ENCODE data around the gene PGA5. TPM values are rescaled to one million over a fixed set of nuclear protein-coding genes. Genes with fewer than 3 reads are reported as not detected.
"Not testable (repeated sequence)": the region's sequence is repeated elsewhere in the genome, so short reads cannot be mapped to it uniquely, and the experiment has no call there.

The PGA5 gene
- total RNA-seq, 1 experiment from 2014 or later: not detected

DNA sequence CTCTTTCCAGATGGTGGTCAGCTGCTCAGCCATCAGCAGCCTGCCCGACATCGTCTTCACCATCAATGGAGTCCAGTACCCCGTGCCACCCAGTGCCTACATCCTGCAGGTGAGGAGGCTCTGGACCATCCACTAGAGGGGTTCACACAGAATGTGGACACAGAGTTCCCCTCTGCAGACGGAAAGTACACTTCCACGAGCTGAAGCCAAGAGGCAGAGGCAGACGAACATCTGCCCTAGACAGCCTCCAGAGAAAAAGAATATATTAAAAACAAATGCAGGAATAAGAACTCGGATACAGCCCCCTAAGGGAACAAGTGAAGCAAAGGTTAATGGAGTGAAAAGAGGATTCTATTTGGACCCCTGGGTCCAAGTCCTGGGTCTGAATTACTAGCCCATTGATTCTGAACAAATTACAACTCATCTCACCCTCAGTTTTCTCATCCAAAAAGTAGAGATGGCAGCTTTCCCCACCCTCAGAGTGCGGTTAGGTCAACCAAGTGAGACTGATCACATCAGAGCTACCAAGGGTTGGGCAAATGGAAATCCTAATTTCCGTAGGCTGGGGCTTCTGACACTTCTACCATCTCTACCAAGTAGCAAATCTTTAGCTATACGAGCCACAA lies 29.5 kb upstream of the PGA5 start:
- BruUV-seq (replicated peaks); H3K4me3 ChIP-seq (ENCODE audit: low read depth, low read length, poor library complexity, severe bottlenecking); H3K36me3 ChIP-seq (ENCODE audit: insufficient read depth, low read length, poor library complexity, severe bottlenecking); DNase-seq (ENCODE audit: low spot score); H3K27ac ChIP-seq (ENCODE audit: low read depth, low read length, poor library complexity, severe bottlenecking); POLR2A ChIA-PET (ENCODE audit: low non-redundant PET); CTCF ChIA-PET; H3K9me3 ChIP-seq (ENCODE audit: low read depth, low read length, poor library complexity, severe bottlenecking); intact Hi-C loops (cut with micrococcal nuclease; ENCODE audit: unreplicated experiment); H3K4me1 ChIP-seq (ENCODE audit: insufficient read depth, low read length, poor library complexity, severe bottlenecking); H3K27me3 ChIP-seq (replicated peaks; ENCODE audit: insufficient read depth, low read depth, low read length, poor library complexity): not testable (repeated sequence)

GRCh38 chr11:61212202-61212601 lies 28.8 kb upstream of the PGA5 start:
- H3K4me3 ChIP-seq (ENCODE audit: low read depth, low read length, poor library complexity, severe bottlenecking); CTCF ChIA-PET; POLR2A ChIA-PET (ENCODE audit: low non-redundant PET); H3K9me3 ChIP-seq (ENCODE audit: low read depth, low read length, poor library complexity, severe bottlenecking); H3K27ac ChIP-seq (ENCODE audit: low read depth, low read length, poor library complexity, severe bottlenecking); BruUV-seq (replicated peaks); DNase-seq (ENCODE audit: low spot score); intact Hi-C loops (cut with micrococcal nuclease; ENCODE audit: unreplicated experiment); H3K4me1 ChIP-seq (ENCODE audit: insufficient read depth, low read length, poor library complexity, severe bottlenecking); H3K27me3 ChIP-seq (replicated peaks; ENCODE audit: insufficient read depth, low read depth, low read length, poor library complexity); H3K36me3 ChIP-seq (ENCODE audit: insufficient read depth, low read length, poor library complexity, severe bottlenecking): not testable (repeated sequence)

DNA sequence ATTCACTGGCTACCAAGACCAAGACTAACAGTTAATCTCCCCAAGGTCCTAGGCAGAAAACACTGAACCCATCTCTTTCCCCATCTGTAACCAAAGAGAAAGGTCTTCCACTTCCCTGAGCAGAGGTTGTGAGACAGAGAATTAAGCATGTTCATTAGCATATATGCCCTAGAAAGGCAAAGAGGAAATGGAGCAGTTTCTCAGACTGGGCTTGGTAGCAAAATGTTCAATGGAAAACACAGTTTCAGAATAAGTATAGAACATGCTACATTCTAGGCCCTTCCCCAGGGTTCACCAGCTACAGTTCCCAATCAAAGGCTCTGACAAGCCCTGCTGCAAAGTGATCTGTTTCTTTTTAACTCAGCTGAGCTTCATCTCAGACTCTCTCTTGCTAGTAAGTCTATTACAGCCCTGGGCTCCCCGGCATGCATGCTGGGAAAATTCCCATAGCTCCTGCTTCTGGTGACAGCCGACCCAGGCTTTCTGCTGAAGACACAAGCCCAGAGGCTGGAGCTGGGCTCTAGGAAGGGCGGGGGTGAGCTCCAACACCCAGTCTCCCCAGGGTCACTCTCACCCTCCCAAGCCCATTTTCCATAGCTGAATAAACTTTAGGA lies 27.2 kb upstream of the PGA5 start:
- H3K27me3 ChIP-seq (replicated peaks; ENCODE audit: insufficient read depth, low read depth, low read length, poor library complexity); H3K4me3 ChIP-seq (ENCODE audit: low read depth, low read length, poor library complexity, severe bottlenecking); H3K9me3 ChIP-seq (ENCODE audit: low read depth, low read length, poor library complexity, severe bottlenecking); BruUV-seq (replicated peaks); CTCF ChIA-PET; H3K36me3 ChIP-seq (ENCODE audit: insufficient read depth, low read length, poor library complexity, severe bottlenecking); DNase-seq (ENCODE audit: low spot score); intact Hi-C loops (cut with micrococcal nuclease; ENCODE audit: unreplicated experiment); H3K27ac ChIP-seq (ENCODE audit: low read depth, low read length, poor library complexity, severe bottlenecking); H3K4me1 ChIP-seq (ENCODE audit: insufficient read depth, low read length, poor library complexity, severe bottlenecking); POLR2A ChIA-PET (ENCODE audit: low non-redundant PET): not testable (repeated sequence)

GRCh38 chr11:61218306-61218705 lies 22.7 kb upstream of the PGA5 start:
- DNase-seq (ENCODE audit: low spot score); H3K27ac ChIP-seq (ENCODE audit: low read depth, low read length, poor library complexity, severe bottlenecking); intact Hi-C loops (cut with micrococcal nuclease; ENCODE audit: unreplicated experiment); H3K27me3 ChIP-seq (replicated peaks; ENCODE audit: insufficient read depth, low read depth, low read length, poor library complexity); H3K9me3 ChIP-seq (ENCODE audit: low read depth, low read length, poor library complexity, severe bottlenecking); CTCF ChIA-PET; H3K4me3 ChIP-seq (ENCODE audit: low read depth, low read length, poor library complexity, severe bottlenecking); H3K4me1 ChIP-seq (ENCODE audit: insufficient read depth, low read length, poor library complexity, severe bottlenecking); POLR2A ChIA-PET (ENCODE audit: low non-redundant PET); H3K36me3 ChIP-seq (ENCODE audit: insufficient read depth, low read length, poor library complexity, severe bottlenecking); BruUV-seq (replicated peaks): not testable (repeated sequence)

DNA sequence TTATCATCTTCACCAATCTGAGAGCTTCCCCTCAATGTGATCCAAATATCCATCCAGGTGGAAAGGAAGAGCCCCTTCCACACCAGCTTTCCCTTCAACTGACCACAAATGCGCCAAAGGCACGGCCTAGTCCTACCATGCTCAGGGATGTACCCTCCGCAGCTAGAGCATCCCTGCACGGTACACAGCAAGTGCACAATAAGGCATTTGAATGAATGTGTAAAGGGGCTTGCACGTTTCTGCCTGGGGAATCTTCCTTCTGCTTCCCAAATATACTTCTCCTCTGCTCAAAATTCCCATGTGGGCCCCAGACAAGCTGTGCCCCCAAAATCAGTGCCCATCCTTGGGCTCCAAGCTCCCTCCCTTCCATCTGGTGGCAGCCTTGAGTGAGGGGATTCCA lies 22.0 kb upstream of the PGA5 start:
- POLR2A ChIA-PET (ENCODE audit: low non-redundant PET): not testable (repeated sequence)

DNA sequence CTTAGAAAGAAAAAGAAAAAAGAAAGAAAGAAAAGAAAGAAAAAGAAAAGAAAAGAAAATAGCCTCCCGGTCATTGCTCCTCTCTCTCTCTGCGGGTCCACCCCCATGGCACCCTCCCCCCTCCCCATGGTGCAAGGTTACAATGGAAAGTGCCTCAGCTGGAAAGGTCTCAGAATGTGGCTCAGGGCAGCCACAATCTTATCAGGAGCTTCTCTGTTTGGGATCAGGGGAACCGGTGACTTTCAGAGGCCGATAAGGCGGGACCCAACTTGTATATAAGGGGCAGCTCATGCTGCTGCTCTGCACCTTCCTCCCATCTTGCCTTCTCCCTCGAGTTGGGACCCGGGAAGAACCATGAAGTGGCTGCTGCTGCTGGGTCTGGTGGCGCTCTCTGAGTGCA lies 18.9 kb upstream of the PGA5 start, which contains the start of gene PGA4:
Gene PGA4, plus strand, starts transcription at position 301 of the 400 bp plus-strand sequence. Its CDS starts 54 bp downstream, at position 355.
- H3K36me3 ChIP-seq (ENCODE audit: insufficient read depth, low read length, poor library complexity, severe bottlenecking); CTCF ChIA-PET; DNase-seq (ENCODE audit: low spot score); BruUV-seq (replicated peaks); POLR2A ChIA-PET (ENCODE audit: low non-redundant PET); H3K4me1 ChIP-seq (ENCODE audit: insufficient read depth, low read length, poor library complexity, severe bottlenecking); intact Hi-C loops (cut with micrococcal nuclease; ENCODE audit: unreplicated experiment); H3K9me3 ChIP-seq (ENCODE audit: low read depth, low read length, poor library complexity, severe bottlenecking); H3K4me3 ChIP-seq (ENCODE audit: low read depth, low read length, poor library complexity, severe bottlenecking); H3K27ac ChIP-seq (ENCODE audit: low read depth, low read length, poor library complexity, severe bottlenecking); H3K27me3 ChIP-seq (replicated peaks; ENCODE audit: insufficient read depth, low read depth, low read length, poor library complexity): not testable (repeated sequence)

More for the DNA sequence above, 22.0 kb upstream of the PGA5 start:
- H3K9me3 ChIP-seq (ENCODE audit: low read depth, low read length, poor library complexity, severe bottlenecking); DNase-seq (ENCODE audit: low spot score); H3K36me3 ChIP-seq (ENCODE audit: insufficient read depth, low read length, poor library complexity, severe bottlenecking); H3K27ac ChIP-seq (ENCODE audit: low read depth, low read length, poor library complexity, severe bottlenecking); H3K27me3 ChIP-seq (replicated peaks; ENCODE audit: insufficient read depth, low read depth, low read length, poor library complexity); H3K4me1 ChIP-seq (ENCODE audit: insufficient read depth, low read length, poor library complexity, severe bottlenecking); intact Hi-C loops (cut with micrococcal nuclease; ENCODE audit: unreplicated experiment); CTCF ChIA-PET; H3K4me3 ChIP-seq (ENCODE audit: low read depth, low read length, poor library complexity, severe bottlenecking); BruUV-seq (replicated peaks): not testable (repeated sequence)

- BruUV-seq (replicated peaks); H3K4me3 ChIP-seq (ENCODE audit: low read depth, low read length, poor library complexity, severe bottlenecking); H3K4me1 ChIP-seq (ENCODE audit: insufficient read depth, low read length, poor library complexity, severe bottlenecking); POLR2A ChIA-PET (ENCODE audit: low non-redundant PET); DNase-seq (ENCODE audit: low spot score); CTCF ChIA-PET; H3K9me3 ChIP-seq (ENCODE audit: low read depth, low read length, poor library complexity, severe bottlenecking); H3K27ac ChIP-seq (ENCODE audit: low read depth, low read length, poor library complexity, severe bottlenecking); H3K36me3 ChIP-seq (ENCODE audit: insufficient read depth, low read length, poor library complexity, severe bottlenecking); H3K27me3 ChIP-seq (replicated peaks; ENCODE audit: insufficient read depth, low read depth, low read length, poor library complexity); intact Hi-C loops (cut with micrococcal nuclease; ENCODE audit: unreplicated experiment): not testable (repeated sequence)
These were observed 18.3 kb upstream of the PGA5 start for GRCh38 chr11:61222692-61223091.

All from A673 (cell line).